PC-9 (cell line): Measurements from ENCODE around the gene ST8SIA4. TPM values are rescaled to one million over a fixed set of nuclear protein-coding genes. Genes with fewer than 3 reads are reported as not detected.

Source experiments
- BruUV-seq: library from RNA; stranded (reverse); fragments of 400-500 nt; replicated peaks from 2 replicates; lab custom pipeline; 2021; lab: Mats Ljungman, UMichigan
- CTCF ChIA-PET: fragments of 300-600 bp; sonication (Branson Sonifier 250); formaldehyde crosslinking; loops from one replicate; lab custom pipeline; 2022; ENCODE audit warnings: antibody characterized with exemption; lab: Charles Lee
- POLR2A ChIA-PET: fragments of 300-600 bp; sonication (Branson Sonifier 250); formaldehyde crosslinking; loops from one replicate; lab custom pipeline; 2022; ENCODE audit warnings: antibody characterized with exemption; ENCODE audit not compliant: unreplicated experiment; lab: Charles Lee
- DNase-seq, 2 experiments: peaks; one replicate each; pipeline versions ENCODE4 v3.0.0 to v3.0.0-alpha.2; 2015 to 2022; ENCODE audit warnings: mixed read lengths in 1 of 2
- H2AFZ ChIP-seq: fragments of 200-600 bp; sonication (generic); 2 replicates; pipeline ENCODE4 v1.8.1; 2017; ENCODE audit warnings: antibody characterized with exemption
- H3F3A ChIP-seq: fragments of 200-600 bp; sonication (generic); 2 replicates; pipeline ENCODE4 v1.8.1; 2017; ENCODE audit warnings: antibody characterized with exemption, mild to moderate bottlenecking, low read depth; ENCODE audit not compliant: insufficient read depth
- H3K27ac ChIP-seq: fragments of 200-600 bp; sonication (generic); 2 replicates; pipeline ENCODE4 v1.6.1; 2016; ENCODE audit warnings: mixed run types
- H3K27me3 ChIP-seq: fragments of 200-600 bp; sonication (generic); 2 replicates; pipeline ENCODE4 v1.6.1; 2016; ENCODE audit warnings: low read depth, mixed run types; ENCODE audit not compliant: insufficient read depth
- H3K36me3 ChIP-seq: fragments of 200-600 bp; sonication (generic); 2 replicates; pipeline ENCODE4 v1.6.1; 2016; ENCODE audit warnings: low read depth, mixed run types
- H3K4me1 ChIP-seq: fragments of 200-600 bp; sonication (generic); replicated peaks from 2 replicates; pipeline ENCODE4 v1.6.1; 2016; ENCODE audit warnings: mixed run types; ENCODE audit not compliant: insufficient read depth
- H3K4me2 ChIP-seq: fragments of 200-600 bp; sonication (generic); 2 replicates; pipeline ENCODE4 v1.6.1; 2017; ENCODE audit warnings: mixed run types
- H3K4me3 ChIP-seq: fragments of 200-600 bp; sonication (generic); 2 replicates; pipeline ENCODE4 v1.6.1; 2016; ENCODE audit warnings: mixed run types
- H3K79me2 ChIP-seq: fragments of 200-600 bp; sonication (generic); 2 replicates; pipeline ENCODE4 v1.6.1; 2017; ENCODE audit warnings: low read depth, mixed run types
- H3K9me2 ChIP-seq: fragments of 200-600 bp; sonication (generic); 2 replicates; pipeline ENCODE4 v1.8.1; 2017; ENCODE audit warnings: mild to moderate bottlenecking; ENCODE audit not compliant: insufficient read depth
- H3K9me3 ChIP-seq: fragments of 200-600 bp; sonication (generic); 2 replicates; pipeline ENCODE4 v1.8.1; 2016; ENCODE audit warnings: low read depth; ENCODE audit not compliant: insufficient read depth
- H4K20me1 ChIP-seq: fragments of 200-600 bp; sonication (generic); 2 replicates; pipeline ENCODE4 v1.8.1; 2017; ENCODE audit not compliant: insufficient read depth
- CTCF ChIP-seq: fragments of 200-600 bp; sonication (generic); conservative IDR thresholded peaks from 2 replicates; pipeline ENCODE4 v1.6.1; 2017; ENCODE audit warnings: mixed run types, antibody characterized with exemption, mild to moderate bottlenecking, moderate library complexity
- EZH2 ChIP-seq: fragments of 200-600 bp; sonication (generic); IDR thresholded peaks from 2 replicates; pipeline ENCODE4 v1.8.0; 2017; ENCODE audit warnings: antibody characterized with exemption, low read depth
- intact Hi-C: fragments of 100-400 bp; cut with micrococcal nuclease; formaldehyde crosslinking; loops from one replicate; pipeline ENCODE4 v1.10.0; 2022; ENCODE audit not compliant: unreplicated experiment
- total RNA-seq: library from RNA; stranded (reverse); gene quantifications from 2 replicates; pipeline ENCODE4 v1.2.3, GENCODE V29; 2021

The ST8SIA4 gene
- total RNA-seq, 1 experiment from 2014 or later = 2.4 TPM

- Histone ChIP-seq H3K27ac (no peak overlapping the region), H3K4me2 (peak overlapping the region; percentile 91), H2AFZ (peak overlapping the region; percentile 88), H3K9me2 (no peaks in the 10 kb centered on the region), H3K79me2 (no peaks in the 10 kb centered on the region), H3F3A (no peaks in the 10 kb centered on the region; the same call in 1 of the 2 replicates), H3K4me3 (peak overlapping the region; percentile 65; the same call in 1 of the 2 replicates), H3K9me3 (no peaks in the 10 kb centered on the region), H3K27me3 (peaks cover 12% of the 10 kb centered on the region; the same call in 1 of the 2 replicates), H4K20me1 (no peaks in the 10 kb centered on the region), H3K4me1 (peaks cover 30% of the 10 kb centered on the region), H3K36me3 (no peaks in the 10 kb centered on the region)
- intact Hi-C loops = loop anchor here (5.0 kb wide), 2 partner anchors 123 to 487 kb away; no protein-coding TSS in a partner anchor
- peak in 1 of 2 experiments; percentile 13 for DNase-seq
- ChIA-PET POLR2A (interaction anchor here (0.6 kb wide), 1 partner anchor 26 kb away, joined by 3 read pairs; no protein-coding TSS in a partner anchor), CTCF (interaction anchor here (0.6 kb wide), 1 partner anchor 59 kb away, joined by 3 read pairs; no protein-coding TSS in a partner anchor)
- TF ChIP-seq CTCF = no peak
- no peak for TF ChIP-seq EZH2
- BruUV-seq = no TSS peak
These were observed 2.8 kb downstream of the ST8SIA4 start for GRCh38 chr5:100900142-100900795.

GRCh38 chr5:100899675-100900074 is 3.4 kb downstream of the ST8SIA4 start:
- no peaks in the 10 kb centered on the region for H3K9me2 ChIP-seq
- no peaks in the 10 kb centered on the region for H3K79me2 ChIP-seq
- H3K36me3 ChIP-seq = no peaks in the 10 kb centered on the region
- BruUV-seq = no TSS peak
- peaks cover 12% of the 10 kb centered on the region; the same call in 1 of the 2 replicates for H3K27me3 ChIP-seq
- TF ChIP-seq EZH2 = no peak
- no peak for TF ChIP-seq CTCF
- no peak overlapping the region for H3K27ac ChIP-seq
- CTCF ChIA-PET = no interaction called here
- peaks cover 30% of the 10 kb centered on the region for H3K4me1 ChIP-seq
- no peak for DNase-seq
- H3F3A ChIP-seq = no peaks in the 10 kb centered on the region; the same call in 1 of the 2 replicates
- peak overlapping the region; percentile 65; the same call in 1 of the 2 replicates for H3K4me3 ChIP-seq
- peak overlapping the region; percentile 88; the same call in 1 of the 2 replicates for H2AFZ ChIP-seq
- POLR2A ChIA-PET = no interaction called here
- no peaks in the 10 kb centered on the region for H4K20me1 ChIP-seq
- intact Hi-C loops = loop anchor here (5.0 kb wide), 2 partner anchors 122 to 488 kb away; no protein-coding TSS in a partner anchor
- no peaks in the 10 kb centered on the region for H3K9me3 ChIP-seq
- peak overlapping the region; percentile 91 for H3K4me2 ChIP-seq

GRCh38 chr5:100898504-100899346 is 4.4 kb downstream of the ST8SIA4 start:
- Histone ChIP-seq H2AFZ (no peak overlapping the region), H3K4me1 (peaks cover 30% of the 10 kb centered on the region), H3K36me3 (no peaks in the 10 kb centered on the region), H3K4me2 (no peak overlapping the region), H3K27me3 (peaks cover 12% of the 10 kb centered on the region; the same call in 1 of the 2 replicates), H4K20me1 (no peaks in the 10 kb centered on the region), H3K27ac (no peak overlapping the region), H3K79me2 (no peaks in the 10 kb centered on the region), H3K4me3 (no peak overlapping the region), H3K9me2 (no peaks in the 10 kb centered on the region), H3F3A (no peaks in the 10 kb centered on the region; the same call in 1 of the 2 replicates), H3K9me3 (no peaks in the 10 kb centered on the region)
- ChIA-PET CTCF (no interaction called here), POLR2A (no interaction called here)
- BruUV-seq = no TSS peak
- intact Hi-C loops = no loop called here
- TF ChIP-seq EZH2 = no peak
- TF ChIP-seq CTCF = no peak
- no peak for DNase-seq
